Mesodermal cell (in vitro differentiated cells): Measurements from ENCODE around the gene PHF2.

Experiments used
- H3K27ac ChIP-seq: 2 replicates; pipeline ENCODE4 v1.7.0; 2013; ENCODE audit warnings: mild to moderate bottlenecking, low read depth, low read length, moderate library complexity; ENCODE audit not compliant: severe bottlenecking
- H3K36me3 ChIP-seq: 2 replicates; pipeline ENCODE4 v1.7.1; 2013; ENCODE audit warnings: mild to moderate bottlenecking, low read length, moderate library complexity; ENCODE audit not compliant: control insufficient read depth, insufficient read depth
- H3K4me1 ChIP-seq: one replicate; pipeline ENCODE4 v1.7.1; 2013; ENCODE audit warnings: mild to moderate bottlenecking, low read length; ENCODE audit not compliant: insufficient read depth, control insufficient read depth, poor library complexity, severe bottlenecking
- H3K4me3 ChIP-seq: 2 replicates; pipeline ENCODE4 v1.7.0; 2013; ENCODE audit warnings: low read length, control low read depth, mild to moderate bottlenecking; ENCODE audit not compliant: insufficient read depth, poor library complexity, severe bottlenecking; ENCODE audit errors: extremely low read depth
- H3K9me3 ChIP-seq: 2 replicates; pipeline ENCODE4 v1.7.1; 2013; ENCODE audit warnings: mild to moderate bottlenecking, low read length, moderate library complexity; ENCODE audit not compliant: control insufficient read depth
- WGBS, 2 experiments: methylation state at CpG; one replicate each; pipeline ENCODE4 v1.1.5; 2013; ENCODE audit warnings: missing lambda C conversion rate in 2 of 2; ENCODE audit not compliant: insufficient coverage in 2 of 2; 5-methylcytosine and 5-hydroxymethylcytosine counted together

PHF2 gene

GRCh38 chr9:93595461-93595860, 19.1 kb downstream of the PHF2 start:
- no peak overlapping the region for H3K4me3 ChIP-seq

GRCh38 chr9:93595861-93596365, 19.5 kb downstream of the PHF2 start:
- Histone ChIP-seq H3K4me3 (no peak overlapping the region), H3K4me1 (peaks cover 11% of the 10 kb centered on the region), H3K9me3 (no peaks in the 10 kb centered on the region), H3K36me3 (no peaks in the 10 kb centered on the region), H3K27ac (no peak overlapping the region)
- WGBS, 2 experiments, result 92 to 100% methylated on average over 3 to 4 of the region's 5 CpGs

More at GRCh38 chr9:93595461-93595860, 19.1 kb downstream of the PHF2 start:
- Histone ChIP-seq H3K4me1 (peaks cover 12% of the 10 kb centered on the region), H3K9me3 (no peaks in the 10 kb centered on the region), H3K36me3 (no peaks in the 10 kb centered on the region), H3K27ac (no peak overlapping the region)
- 94 to 98% methylated on average over 4 to 5 of the region's 5 CpGs for WGBS, 2 experiments

GRCh38 chr9:93596399-93596798, 20.0 kb downstream of the PHF2 start:
- 88 to 90% methylated on average over 2 to 4 of the region's 4 CpGs for WGBS, 2 experiments
- H3K9me3 ChIP-seq, result no peaks in the 10 kb centered on the region
- H3K27ac ChIP-seq, result no peak overlapping the region
- H3K36me3 ChIP-seq, result no peaks in the 10 kb centered on the region
- peaks cover 11% of the 10 kb centered on the region for H3K4me1 ChIP-seq
- no peak overlapping the region for H3K4me3 ChIP-seq

GRCh38 chr9:93597142-93597706, 20.8 kb downstream of the PHF2 start:
- no peak overlapping the region for H3K4me3 ChIP-seq
- no peaks in the 10 kb centered on the region for H3K36me3 ChIP-seq
- H3K4me1 ChIP-seq, result peaks cover 11% of the 10 kb centered on the region
- H3K27ac ChIP-seq, result no peak overlapping the region
- no peaks in the 10 kb centered on the region for H3K9me3 ChIP-seq
- WGBS, 2 experiments, result 91 to 100% methylated on average over 2 to 5 of the region's 6 CpGs

GRCh38 chr9:93597871-93598646, 21.7 kb downstream of the PHF2 start:
- Histone ChIP-seq H3K36me3 (no peaks in the 10 kb centered on the region), H3K4me3 (no peak overlapping the region), H3K27ac (no peak overlapping the region), H3K9me3 (no peaks in the 10 kb centered on the region), H3K4me1 (peaks cover 11% of the 10 kb centered on the region)
- WGBS, 2 experiments, result 89 to 92% methylated on average over 11 to 14 of the region's 15 CpGs

- Histone ChIP-seq H3K9me3 (no peaks in the 10 kb centered on the region), H3K27ac (no peak overlapping the region), H3K4me1 (peaks cover 11% of the 10 kb centered on the region), H3K36me3 (no peaks in the 10 kb centered on the region), H3K4me3 (no peak overlapping the region)
- WGBS, 2 experiments, result 70 to 92% methylated on average over 6 to 11 of the region's 11 CpGs
Observed at GRCh38 chr9:93598647-93599241, 22.4 kb downstream of the PHF2 start.

GRCh38 chr9:93599571-93600403, 23.4 kb downstream of the PHF2 start:
- 80 to 81% methylated on average over 16 to 17 of the region's 17 CpGs for WGBS, 2 experiments
- H3K4me1 ChIP-seq, result peaks cover 11% of the 10 kb centered on the region
- H3K27ac ChIP-seq, result no peak overlapping the region
- no peaks in the 10 kb centered on the region for H3K36me3 ChIP-seq
- no peak overlapping the region for H3K4me3 ChIP-seq
- H3K9me3 ChIP-seq, result no peaks in the 10 kb centered on the region

- H3K27ac ChIP-seq, result no peak overlapping the region
- peaks cover 11% of the 10 kb centered on the region for H3K4me1 ChIP-seq
- H3K9me3 ChIP-seq, result no peaks in the 10 kb centered on the region
- 43 to 65% methylated on average over 2 of the region's 3 CpGs for WGBS, 2 experiments
- H3K36me3 ChIP-seq, result no peaks in the 10 kb centered on the region
- no peak overlapping the region for H3K4me3 ChIP-seq
Observed at GRCh38 chr9:93600504-93600903, 24.1 kb downstream of the PHF2 start.

GRCh38 chr9:93601063-93601462, 24.7 kb downstream of the PHF2 start:
- 93 to 95% methylated on average over 2 to 3 of the region's 4 CpGs for WGBS, 2 experiments
- Histone ChIP-seq H3K9me3 (no peaks in the 10 kb centered on the region), H3K4me3 (no peak overlapping the region), H3K27ac (no peak overlapping the region), H3K36me3 (no peaks in the 10 kb centered on the region), H3K4me1 (peaks cover 11% of the 10 kb centered on the region)

GRCh38 chr9:93601666-93602065, 25.3 kb downstream of the PHF2 start:
- Histone ChIP-seq H3K4me1 (peaks cover 11% of the 10 kb centered on the region), H3K9me3 (no peaks in the 10 kb centered on the region), H3K4me3 (no peak overlapping the region), H3K36me3 (no peaks in the 10 kb centered on the region), H3K27ac (no peak overlapping the region)
- 84 to 94% methylated on average over 2 of the region's 5 CpGs for WGBS, 2 experiments
